Muscle of leg (tissue), 11 donors: ENCODE results near the gene FOXP2. TPM values are rescaled to one million over a fixed set of nuclear protein-coding genes. Genes with fewer than 3 reads are reported as not detected.

Experiments used
- DNase-seq: peaks from one replicate; pipeline ENCODE4 v3.0.0; 2013
- H3K27ac ChIP-seq: one replicate; pipeline ENCODE4 v1.5.1; 2013; ENCODE audit warnings: mild to moderate bottlenecking, low read length, control low read depth
- H3K27me3 ChIP-seq: one replicate; pipeline ENCODE4 v1.6.1; 2013; ENCODE audit warnings: low read length; ENCODE audit not compliant: control insufficient read depth, insufficient read depth
- H3K36me3 ChIP-seq: one replicate; pipeline ENCODE4 v1.6.1; 2013; ENCODE audit warnings: low read length; ENCODE audit not compliant: control insufficient read depth, insufficient read depth
- H3K4me1 ChIP-seq: one replicate; pipeline ENCODE4 v1.6.1; 2013; ENCODE audit warnings: low read length; ENCODE audit not compliant: control insufficient read depth, insufficient read depth
- H3K4me3 ChIP-seq: one replicate; pipeline ENCODE4 v1.5.1; 2013; ENCODE audit warnings: low read length, control low read depth
- H3K9me3 ChIP-seq: replicated peaks from 2 replicates; pipeline ENCODE4 v1.6.1; 2013; ENCODE audit warnings: low read depth, low read length; ENCODE audit not compliant: control insufficient read depth
- WGBS: methylation state at CpG from one replicate; pipeline ENCODE4 v1.1.5; 2013; ENCODE audit warnings: missing lambda C conversion rate; ENCODE audit not compliant: insufficient coverage; 5-methylcytosine and 5-hydroxymethylcytosine counted together
- polyA plus RNA-seq, 8 donors: library from polyadenylated mRNA; unstranded; fragments of 120-200 nt; gene quantifications; one replicate each; pipeline versions ENCODE4 v1.2.1 to v1.2.3, GENCODE V29; 2013; ENCODE audit warnings: inconsistent platforms in 1 of 8, low replicate concordance in 1 of 8; ENCODE audit not compliant: insufficient read length in 8 of 8, insufficient read depth in 1 of 8
- total RNA-seq: library from RNA; stranded (reverse); fragments of 120-200 nt; gene quantifications from one replicate; pipeline ENCODE4 v1.2.4, GENCODE V29; 2013

The FOXP2 gene
- total and polyA plus RNA-seq, 9 donors = 7.9 to 14.8 (median 12.7) TPM

- DNase-seq = no peak
- no peaks in the 10 kb centered on the region for H3K36me3 ChIP-seq
- H3K4me3 ChIP-seq = no peak overlapping the region
- H3K27me3 ChIP-seq = no peaks in the 10 kb centered on the region
- no peaks in the 10 kb centered on the region for H3K9me3 ChIP-seq
- H3K4me1 ChIP-seq = no peaks in the 10 kb centered on the region
- no peak overlapping the region for H3K27ac ChIP-seq
- no CpG with 5 or more reads among the region's 2 CpGs for WGBS
Observed at GRCh38 chr7:114444196-114444595, 29.6 kb downstream of the FOXP2 start.

- H3K27me3 ChIP-seq = no peaks in the 10 kb centered on the region
- H3K27ac ChIP-seq = no peak overlapping the region
- no peaks in the 10 kb centered on the region for H3K9me3 ChIP-seq
- H3K4me3 ChIP-seq = no peak overlapping the region
- H3K4me1 ChIP-seq = no peaks in the 10 kb centered on the region
- DNase-seq = peak; percentile 9
- WGBS = no CpG with 5 or more reads among the region's 2 CpGs
- no peaks in the 10 kb centered on the region for H3K36me3 ChIP-seq
Observed at GRCh38 chr7:114450431-114450830, 35.8 kb downstream of the FOXP2 start.

GRCh38 chr7:114459574-114459973 lies 45.0 kb downstream of the FOXP2 start:
- Histone ChIP-seq H3K4me3 (no peak overlapping the region), H3K9me3 (no peaks in the 10 kb centered on the region), H3K36me3 (no peaks in the 10 kb centered on the region), H3K27ac (no peak overlapping the region), H3K4me1 (no peaks in the 10 kb centered on the region), H3K27me3 (no peaks in the 10 kb centered on the region)
- DNase-seq = no peak
- WGBS = 100% methylated on average over 1 of the region's 12 CpGs

- DNase-seq = no peak
- H3K27me3 ChIP-seq = no peaks in the 10 kb centered on the region
- H3K36me3 ChIP-seq = no peaks in the 10 kb centered on the region
- H3K27ac ChIP-seq = no peak overlapping the region
- H3K9me3 ChIP-seq = no peaks in the 10 kb centered on the region
- no peak overlapping the region for H3K4me3 ChIP-seq
- no peaks in the 10 kb centered on the region for H3K4me1 ChIP-seq
- WGBS = no CpG with 5 or more reads among the region's 2 CpGs
Observed at GRCh38 chr7:114460021-114460420, 45.4 kb downstream of the FOXP2 start.

GRCh38 chr7:114466917-114467316 lies 52.3 kb downstream of the FOXP2 start:
- Histone ChIP-seq H3K36me3 (no peaks in the 10 kb centered on the region), H3K27ac (no peak overlapping the region)
- peak; percentile 53 for DNase-seq

GRCh38 chr7:114468844-114469243 lies 54.2 kb downstream of the FOXP2 start:
- peak; percentile 15 for DNase-seq
- Histone ChIP-seq H3K4me1 (no peaks in the 10 kb centered on the region), H3K36me3 (no peaks in the 10 kb centered on the region), H3K4me3 (no peak overlapping the region), H3K27ac (no peak overlapping the region), H3K9me3 (no peaks in the 10 kb centered on the region), H3K27me3 (no peaks in the 10 kb centered on the region)
- 67% methylated on average over 2 of the region's 2 CpGs for WGBS

More at GRCh38 chr7:114466917-114467316, 52.3 kb downstream of the FOXP2 start:
- Histone ChIP-seq H3K27me3 (no peaks in the 10 kb centered on the region), H3K4me1 (no peaks in the 10 kb centered on the region), H3K4me3 (no peak overlapping the region), H3K9me3 (no peaks in the 10 kb centered on the region)

GRCh38 chr7:114472896-114473512 lies 58.4 kb downstream of the FOXP2 start:
- no peaks in the 10 kb centered on the region for H3K36me3 ChIP-seq
- DNase-seq = no peak
- no peaks in the 10 kb centered on the region for H3K4me1 ChIP-seq
- H3K27ac ChIP-seq = no peak overlapping the region
- WGBS = no CpG with 5 or more reads among the region's 6 CpGs
- no peaks in the 10 kb centered on the region for H3K27me3 ChIP-seq
- H3K4me3 ChIP-seq = no peak overlapping the region
- no peaks in the 10 kb centered on the region for H3K9me3 ChIP-seq

GRCh38 chr7:114478384-114478783 lies 63.8 kb downstream of the FOXP2 start:
- no peaks in the 10 kb centered on the region for H3K27me3 ChIP-seq
- H3K4me3 ChIP-seq = no peak overlapping the region
- H3K4me1 ChIP-seq = no peaks in the 10 kb centered on the region
- no peak for DNase-seq
- no peak overlapping the region for H3K27ac ChIP-seq
- no peaks in the 10 kb centered on the region for H3K9me3 ChIP-seq
- H3K36me3 ChIP-seq = no peaks in the 10 kb centered on the region

GRCh38 chr7:114481999-114482398 lies 67.4 kb downstream of the FOXP2 start:
- Histone ChIP-seq H3K4me1 (no peaks in the 10 kb centered on the region), H3K27me3 (no peaks in the 10 kb centered on the region), H3K4me3 (no peak overlapping the region), H3K27ac (no peak overlapping the region), H3K9me3 (peaks cover 3% of the 10 kb centered on the region), H3K36me3 (no peaks in the 10 kb centered on the region)
- WGBS = no CpG with 5 or more reads among the region's 2 CpGs
- peak; percentile 37 for DNase-seq

- Histone ChIP-seq H3K27ac (no peak overlapping the region), H3K4me3 (no peak overlapping the region), H3K27me3 (no peaks in the 10 kb centered on the region), H3K4me1 (no peaks in the 10 kb centered on the region), H3K9me3 (peaks cover 8% of the 10 kb centered on the region), H3K36me3 (no peaks in the 10 kb centered on the region)
- no CpG with 5 or more reads among the region's 2 CpGs for WGBS
- no peak for DNase-seq
Observed at GRCh38 chr7:114484226-114484625, 69.6 kb downstream of the FOXP2 start.

GRCh38 chr7:114487174-114487573 lies 72.6 kb downstream of the FOXP2 start:
- Histone ChIP-seq H3K36me3 (no peaks in the 10 kb centered on the region), H3K9me3 (peaks cover 8% of the 10 kb centered on the region), H3K4me1 (no peaks in the 10 kb centered on the region), H3K27me3 (no peaks in the 10 kb centered on the region), H3K27ac (no peak overlapping the region), H3K4me3 (no peak overlapping the region)
- DNase-seq = no peak
- no CpG with 5 or more reads among the region's 1 CpG for WGBS
